Articular chondrocyte of knee joint (primary cell): ENCODE data around the gene MLN. TPM values are rescaled to one million over a fixed set of nuclear protein-coding genes. Genes with fewer than 3 reads are reported as not detected.

ENCODE experiments used
- total RNA-seq: library from RNA; depleted of rRNA; stranded (reverse); fragments of >200 nt; gene quantifications from 2 replicates; pipeline ENCODE4 v1.2.3, GENCODE V29; 2012

Gene MLN, protein sequence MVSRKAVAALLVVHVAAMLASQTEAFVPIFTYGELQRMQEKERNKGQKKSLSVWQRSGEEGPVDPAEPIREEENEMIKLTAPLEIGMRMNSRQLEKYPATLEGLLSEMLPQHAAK
- not detected in 2 replicates for total RNA-seq

DNA sequence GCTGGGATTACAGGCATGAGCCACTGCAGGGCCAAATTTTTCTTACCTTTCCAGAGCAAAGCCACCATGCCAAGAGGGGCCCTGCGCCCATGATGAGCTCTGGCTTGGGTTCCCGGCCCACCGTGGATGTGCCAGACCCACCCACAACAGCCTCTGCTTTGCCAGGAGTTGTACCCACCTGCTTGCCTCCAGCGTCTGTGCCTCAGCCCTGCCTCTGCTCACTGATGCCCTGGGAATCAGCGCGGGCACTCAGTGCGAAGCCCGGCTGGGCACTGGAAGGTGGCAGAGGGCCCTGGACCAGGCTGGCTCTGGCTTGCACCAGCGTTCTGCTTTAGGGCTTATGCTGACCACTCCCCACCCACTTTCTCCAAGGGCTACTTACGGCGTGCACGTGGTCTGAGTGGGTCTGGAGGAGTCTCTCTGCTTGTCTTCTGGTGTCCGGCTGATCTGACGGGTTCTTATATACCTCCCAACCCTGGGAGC is at the start of gene MLN:
TSS of gene MLN (minus strand) at position 433 of the 483 bp plus-strand sequence. CDS start 2,840 bp downstream, outside the sequence.

DNA sequence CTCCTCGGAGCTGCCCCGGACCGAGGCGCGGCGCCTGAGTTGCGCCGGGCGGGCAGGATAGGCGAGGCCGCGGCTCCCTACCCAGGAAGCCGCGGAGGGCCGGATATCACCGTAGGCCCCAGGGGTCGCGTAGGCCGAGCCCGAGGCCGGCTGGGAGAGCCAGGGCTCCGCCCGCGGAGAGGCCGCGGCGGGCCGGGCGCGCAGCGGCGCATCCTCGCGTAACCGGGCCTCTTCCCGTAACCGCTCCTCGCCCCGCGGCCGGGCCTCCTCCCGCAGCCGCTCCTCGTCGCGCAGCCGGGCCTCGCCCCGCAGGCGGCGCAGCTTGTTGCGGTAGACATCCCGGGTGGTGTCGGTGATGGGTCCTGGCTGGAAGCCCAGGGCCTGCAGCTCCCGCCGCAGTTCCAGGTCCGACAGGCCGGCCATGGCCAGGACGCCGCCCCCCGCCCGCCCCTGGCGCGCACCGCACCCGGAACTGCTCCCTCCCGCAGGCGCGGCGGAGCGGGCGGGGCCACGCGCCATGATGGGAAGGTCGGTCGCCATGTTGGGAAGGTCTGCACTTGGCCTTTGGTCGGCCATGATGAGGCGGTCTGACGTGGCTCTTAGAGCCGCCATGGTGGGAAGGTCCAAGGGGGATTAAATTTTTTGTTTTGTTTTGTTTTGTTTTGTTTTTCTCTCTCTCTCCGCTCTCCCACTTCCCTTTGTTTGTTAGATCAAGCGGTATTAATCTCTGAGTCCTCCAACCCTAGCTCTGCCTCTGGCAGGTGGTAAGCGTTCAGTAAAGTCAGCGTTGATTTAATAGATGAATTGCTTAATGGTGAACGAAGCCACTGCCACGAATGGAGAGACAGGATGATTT is 14.9 kb downstream of the MLN start, which contains the start of gene LEMD2:
TSS of gene LEMD2 (minus strand) at position 437 of the 856 bp plus-strand sequence. CDS start at position 423, 14 bp downstream.

DNA sequence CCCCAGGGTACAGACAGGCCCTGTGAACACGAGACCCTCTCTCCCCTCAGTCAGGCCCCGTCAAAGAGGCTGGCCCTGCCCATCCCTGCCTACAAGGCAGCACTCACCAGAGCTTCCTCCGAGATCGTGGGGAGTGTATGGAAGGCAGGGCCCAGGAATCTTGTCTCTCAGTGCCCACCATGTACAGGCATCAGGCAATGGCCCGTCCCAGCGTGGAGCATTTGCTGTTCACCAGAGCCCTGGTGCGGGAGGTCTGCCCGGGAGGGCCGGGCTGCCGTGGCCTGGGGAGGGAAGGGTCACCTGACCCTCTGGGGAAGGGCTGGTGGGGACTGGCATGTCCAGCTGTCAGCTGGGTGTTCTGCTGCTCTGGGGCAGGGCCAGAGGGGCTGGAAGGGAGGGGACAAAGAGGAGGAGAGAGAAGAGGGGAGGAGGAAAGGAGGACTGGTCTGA is 57.1 kb downstream of the MLN start, which contains the start of gene IP6K3:
TSS of gene IP6K3 (minus strand) at position 255 of the 450 bp plus-strand sequence. CDS start 11,429 bp downstream, outside the sequence.

Other genes starting within 250 kb of the MLN start
- gene BAK1, start 223.7 kb downstream of the MLN start, total RNA-seq = 11.5 and 12.7 TPM in 2 replicates
- 68.0 and 88.5 TPM in 2 replicates for gene ITPR3, start 182.7 kb downstream of the MLN start, total RNA-seq
- gene UQCC2, start 92.3 kb downstream of the MLN start, total RNA-seq = 19.7 and 20.1 TPM in 2 replicates
- not detected in 2 replicates for gene IP6K3, start 57.1 kb downstream of the MLN start, total RNA-seq
- 30.2 and 31.2 TPM in 2 replicates for gene LEMD2, start 14.9 kb downstream of the MLN start, total RNA-seq